Keratinocyte (primary cell): ENCODE results near the gene IFNAR1. TPM values are rescaled to one million over a fixed set of nuclear protein-coding genes. Genes with fewer than 3 reads are reported as not detected.

Experiments
- DNase-seq: peaks from one replicate; pipeline ENCODE4 v3.0.0-alpha.2; 2011; ENCODE audit warnings: low read depth, missing footprints, low spot score
- FAIRE-seq: peaks from 2 replicates; lab custom pipeline; 2011; peaks lifted over from hg19 to GRCh38; lab: Jason Lieb, UNC
- H2AFZ ChIP-seq: 2 replicates; pipeline ENCODE4 v1.6.0; 2012; ENCODE audit warnings: low read length, control low read depth, inconsistent platforms; ENCODE audit not compliant: control insufficient read depth
- H3K27ac ChIP-seq: 2 replicates; pipeline ENCODE4 v1.5.1; 2011; ENCODE audit warnings: low read length; ENCODE audit not compliant: control insufficient read depth, insufficient read depth
- H3K27me3 ChIP-seq: 3 replicates; pipeline ENCODE4 v1.6.0; 2011; ENCODE audit warnings: low read length; ENCODE audit not compliant: control insufficient read depth, insufficient read depth; ENCODE audit errors: extremely low read depth
- H3K36me3 ChIP-seq, 2 experiments: 2 replicates in 1 of 2; 3 replicates in 1 of 2; pipeline ENCODE4 v1.5.1; 2011; ENCODE audit warnings: low read length in 2 of 2, mild to moderate bottlenecking in 1 of 2; ENCODE audit not compliant: control insufficient read depth in 2 of 2, insufficient read depth in 2 of 2; ENCODE audit errors: extremely low read depth in 1 of 2
- H3K4me1 ChIP-seq: 3 replicates; pipeline ENCODE4 v1.5.1; 2011; ENCODE audit warnings: low read length; ENCODE audit not compliant: control insufficient read depth, insufficient read depth; ENCODE audit errors: extremely low read depth
- H3K4me2 ChIP-seq: 3 replicates; pipeline ENCODE4 v1.6.0; 2011; ENCODE audit warnings: low read depth, low read length; ENCODE audit not compliant: control insufficient read depth, insufficient read depth; ENCODE audit errors: extremely low read depth
- H3K4me3 ChIP-seq, 3 experiments: fragments of 200-600 bp in 1 of 3; sonication (generic) in 1 of 3; 2 replicates in 2 of 3; 3 replicates in 1 of 3; pipeline ENCODE4 v1.5.1; 2011 to 2016; ENCODE audit warnings: low read length in 3 of 3, mild to moderate bottlenecking in 3 of 3, control low read depth in 2 of 3, inconsistent platforms in 1 of 3, low read depth in 1 of 3, mixed read lengths in 1 of 3, mixed run types in 1 of 3, moderate library complexity in 1 of 3; ENCODE audit not compliant: control insufficient read depth in 2 of 3, insufficient read depth in 2 of 3; ENCODE audit errors: extremely low read depth in 1 of 3
- H3K79me2 ChIP-seq: 2 replicates; pipeline ENCODE4 v1.6.0; 2012; ENCODE audit warnings: low read length; ENCODE audit not compliant: control insufficient read depth, insufficient read depth
- H3K9ac ChIP-seq: 3 replicates; pipeline ENCODE4 v1.6.0; 2011; ENCODE audit warnings: low read length; ENCODE audit not compliant: control insufficient read depth, insufficient read depth; ENCODE audit errors: extremely low read depth
- H3K9me1 ChIP-seq: 3 replicates; pipeline ENCODE4 v1.6.0; 2011; ENCODE audit warnings: low read length; ENCODE audit not compliant: control insufficient read depth, insufficient read depth; ENCODE audit errors: extremely low read depth
- H3K9me3 ChIP-seq: 2 replicates; pipeline ENCODE4 v1.5.1; 2012; ENCODE audit warnings: low read depth, low read length; ENCODE audit not compliant: control insufficient read depth
- H4K20me1 ChIP-seq: 3 replicates; pipeline ENCODE4 v1.6.0; 2011; ENCODE audit warnings: low read length; ENCODE audit not compliant: control insufficient read depth, insufficient read depth; ENCODE audit errors: extremely low read depth
- EZH2 ChIP-seq: IDR thresholded peaks from one replicate; pipeline ENCODE4 v1.6.1; 2012; ENCODE audit warnings: inconsistent platforms, mild to moderate bottlenecking, low read length, moderate library complexity
- dilution Hi-C: fragments of 300-500 bp; cut with MboI; formaldehyde crosslinking; loops from one replicate; pipeline ENCODE4 v1.7.0; 2020; ENCODE audit warnings: low sequenced_read_pairs; ENCODE audit not compliant: extremely low pct_ligation_motif_present
- polyA plus RNA-seq, 5 experiments: library from polyadenylated mRNA; depleted of rRNA in 3 of 5; stranded (reverse) in 3 of 5; stranded (forward) in 1 of 5; unstranded in 1 of 5; fragments of >200 nt; gene quantifications; 1 replicate in 1 of 5; 2 replicates in 3 of 5; 3 replicates in 1 of 5; pipeline versions ENCODE4 v1.2.1 to v1.2.3, GENCODE V29; 2011 to 2012; ENCODE audit warnings: missing spikeins in 2 of 5, low read depth in 1 of 5, low replicate concordance in 1 of 5
- TF ChIP-seq, protein P1 (sequence below), 3 experiments: IDR thresholded peaks in 1 of 3; conservative IDR thresholded peaks in 1 of 3; optimal IDR thresholded peaks in 1 of 3; 2 replicates in 2 of 3; 3 replicates in 1 of 3; pipeline versions ENCODE3 to v1.5.1; 2011; ENCODE audit warnings: low read length in 3 of 3, mild to moderate bottlenecking in 3 of 3, moderate library complexity in 2 of 3, control low read depth in 1 of 3, inconsistent platforms in 1 of 3; ENCODE audit not compliant: insufficient read depth in 2 of 3; ENCODE audit errors: extremely low read depth in 1 of 3

Gene IFNAR1
- polyA plus RNA-seq, 1 donor (not counting 4 experiments of a cell fraction or from before 2014, with no cell fraction given) = 12.6 TPM

DNA sequence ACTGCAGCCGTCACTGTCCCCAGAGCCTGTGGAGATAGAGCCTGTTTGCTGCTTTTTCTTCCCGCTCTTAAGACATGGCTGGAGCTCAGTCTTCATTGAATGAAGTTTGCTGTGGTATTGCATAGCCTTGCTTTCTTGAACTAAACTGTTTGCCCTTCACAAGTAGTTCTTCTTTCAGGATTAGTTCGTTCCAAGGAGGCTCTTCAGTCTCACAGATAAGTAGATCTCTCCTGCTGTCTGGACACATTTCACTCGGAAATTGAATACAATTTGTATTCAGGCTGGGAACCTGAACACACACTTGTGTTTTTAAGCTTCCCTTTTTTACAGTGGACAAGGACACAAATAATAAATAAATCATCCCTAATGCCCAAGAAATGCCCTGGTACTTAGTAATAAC, 34.7 kb downstream of the IFNAR1 start:
- Histone ChIP-seq H3K36me3 (peaks cover 3% of the 10 kb centered on the region in 2 experiments), H3K4me3 (no peak overlapping the region), H3K27me3 (no peaks in the 10 kb centered on the region), H3K9me1 (no peaks in the 10 kb centered on the region), H3K27ac (no peak overlapping the region), H2AFZ (no peak overlapping the region), H3K9me3 (no peaks in the 10 kb centered on the region), H3K4me1 (peaks cover 17% of the 10 kb centered on the region), H3K79me2 (no peaks in the 10 kb centered on the region), H3K9ac (no peak overlapping the region), H3K4me2 (no peak overlapping the region), H4K20me1 (no peaks in the 10 kb centered on the region)
- dilution Hi-C loops = loop anchor here (10.0 kb wide), 1 partner anchor 55 kb away; no protein-coding TSS in a partner anchor
- FAIRE-seq (no peak), DNase-seq (no peak)
- no peak for TF ChIP-seq EZH2
- TF ChIP-seq, protein P1, sequence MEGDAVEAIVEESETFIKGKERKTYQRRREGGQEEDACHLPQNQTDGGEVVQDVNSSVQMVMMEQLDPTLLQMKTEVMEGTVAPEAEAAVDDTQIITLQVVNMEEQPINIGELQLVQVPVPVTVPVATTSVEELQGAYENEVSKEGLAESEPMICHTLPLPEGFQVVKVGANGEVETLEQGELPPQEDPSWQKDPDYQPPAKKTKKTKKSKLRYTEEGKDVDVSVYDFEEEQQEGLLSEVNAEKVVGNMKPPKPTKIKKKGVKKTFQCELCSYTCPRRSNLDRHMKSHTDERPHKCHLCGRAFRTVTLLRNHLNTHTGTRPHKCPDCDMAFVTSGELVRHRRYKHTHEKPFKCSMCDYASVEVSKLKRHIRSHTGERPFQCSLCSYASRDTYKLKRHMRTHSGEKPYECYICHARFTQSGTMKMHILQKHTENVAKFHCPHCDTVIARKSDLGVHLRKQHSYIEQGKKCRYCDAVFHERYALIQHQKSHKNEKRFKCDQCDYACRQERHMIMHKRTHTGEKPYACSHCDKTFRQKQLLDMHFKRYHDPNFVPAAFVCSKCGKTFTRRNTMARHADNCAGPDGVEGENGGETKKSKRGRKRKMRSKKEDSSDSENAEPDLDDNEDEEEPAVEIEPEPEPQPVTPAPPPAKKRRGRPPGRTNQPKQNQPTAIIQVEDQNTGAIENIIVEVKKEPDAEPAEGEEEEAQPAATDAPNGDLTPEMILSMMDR (optimal IDR thresholded peaks at IDR 0.05 in 1 of 3, IDR thresholded peaks at IDR 0.05 in 1 of 3, conservative IDR thresholded peaks at IDR 0.05 in 1 of 3; ENCODE audit: extremely low read depth in 1 of 3, insufficient read depth in 2 of 3, low read length in 3 of 3) = no peak

DNA sequence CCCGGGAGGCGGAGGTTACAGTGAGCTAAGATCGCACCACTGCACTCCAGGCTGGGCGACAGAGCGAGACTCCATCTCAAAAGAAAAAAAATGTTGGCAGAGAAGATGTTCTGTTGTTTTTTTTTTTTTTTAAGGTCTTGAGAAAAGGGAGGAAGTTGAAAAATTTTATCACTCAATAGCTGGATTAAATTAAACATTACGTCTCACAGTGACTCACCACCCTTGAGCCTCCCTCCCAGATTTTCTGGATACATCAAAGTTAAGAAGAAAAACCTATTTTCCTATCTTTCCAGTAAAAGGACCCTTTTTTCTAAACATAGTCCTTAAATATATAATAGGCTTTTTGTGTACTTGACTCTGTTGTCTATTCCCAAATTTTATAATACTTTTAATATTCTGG, 35.5 kb downstream of the IFNAR1 start:
- H3K79me2 ChIP-seq = no peaks in the 10 kb centered on the region
- no peaks in the 10 kb centered on the region for H3K27me3 ChIP-seq
- DNase-seq (no peak), FAIRE-seq (no peak)
- TF ChIP-seq, protein P1 (optimal IDR thresholded peaks at IDR 0.05 in 1 of 3, IDR thresholded peaks at IDR 0.05 in 1 of 3, conservative IDR thresholded peaks at IDR 0.05 in 1 of 3; ENCODE audit: extremely low read depth in 1 of 3, insufficient read depth in 2 of 3, low read length in 3 of 3) = no peak
- TF ChIP-seq EZH2 = no peak
- H3K4me3 ChIP-seq = no peak overlapping the region
- no peaks in the 10 kb centered on the region for H3K9me3 ChIP-seq
- no peak overlapping the region for H2AFZ ChIP-seq
- no peak overlapping the region for H3K9ac ChIP-seq
- H3K36me3 ChIP-seq = peaks cover 3% of the 10 kb centered on the region in 2 experiments
- H3K27ac ChIP-seq = no peak overlapping the region
- H4K20me1 ChIP-seq = no peaks in the 10 kb centered on the region
- no peak overlapping the region for H3K4me2 ChIP-seq
- H3K4me1 ChIP-seq = peaks cover 17% of the 10 kb centered on the region
- dilution Hi-C loops = no loop called here
- no peaks in the 10 kb centered on the region for H3K9me1 ChIP-seq
